ENCODE data around the gene CACNA1C.

Gene CACNA1C

GRCh38 chr12:2311020-2311778 is 258.4 kb downstream of the CACNA1C start:
- no peak for DNase-seq (ENCODE audit: low read depth)
- TF ChIP-seq, protein P1, sequence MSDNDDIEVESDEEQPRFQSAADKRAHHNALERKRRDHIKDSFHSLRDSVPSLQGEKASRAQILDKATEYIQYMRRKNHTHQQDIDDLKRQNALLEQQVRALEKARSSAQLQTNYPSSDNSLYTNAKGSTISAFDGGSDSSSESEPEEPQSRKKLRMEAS (IDR thresholded peaks at IDR 0.05; ENCODE audit: low read depth, low read length): no peak
- TF ChIP-seq, protein P2, sequence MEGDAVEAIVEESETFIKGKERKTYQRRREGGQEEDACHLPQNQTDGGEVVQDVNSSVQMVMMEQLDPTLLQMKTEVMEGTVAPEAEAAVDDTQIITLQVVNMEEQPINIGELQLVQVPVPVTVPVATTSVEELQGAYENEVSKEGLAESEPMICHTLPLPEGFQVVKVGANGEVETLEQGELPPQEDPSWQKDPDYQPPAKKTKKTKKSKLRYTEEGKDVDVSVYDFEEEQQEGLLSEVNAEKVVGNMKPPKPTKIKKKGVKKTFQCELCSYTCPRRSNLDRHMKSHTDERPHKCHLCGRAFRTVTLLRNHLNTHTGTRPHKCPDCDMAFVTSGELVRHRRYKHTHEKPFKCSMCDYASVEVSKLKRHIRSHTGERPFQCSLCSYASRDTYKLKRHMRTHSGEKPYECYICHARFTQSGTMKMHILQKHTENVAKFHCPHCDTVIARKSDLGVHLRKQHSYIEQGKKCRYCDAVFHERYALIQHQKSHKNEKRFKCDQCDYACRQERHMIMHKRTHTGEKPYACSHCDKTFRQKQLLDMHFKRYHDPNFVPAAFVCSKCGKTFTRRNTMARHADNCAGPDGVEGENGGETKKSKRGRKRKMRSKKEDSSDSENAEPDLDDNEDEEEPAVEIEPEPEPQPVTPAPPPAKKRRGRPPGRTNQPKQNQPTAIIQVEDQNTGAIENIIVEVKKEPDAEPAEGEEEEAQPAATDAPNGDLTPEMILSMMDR (IDR thresholded peaks at IDR 0.05; ENCODE audit: low read depth, low read length): no peak
- no peak for TF ChIP-seq MYC (IDR thresholded peaks at IDR 0.05; ENCODE audit: low read depth, low read length)
- TF ChIP-seq POLR2A (IDR thresholded peaks at IDR 0.05; ENCODE audit: extremely low read depth, insufficient read length): no peak

DNA sequence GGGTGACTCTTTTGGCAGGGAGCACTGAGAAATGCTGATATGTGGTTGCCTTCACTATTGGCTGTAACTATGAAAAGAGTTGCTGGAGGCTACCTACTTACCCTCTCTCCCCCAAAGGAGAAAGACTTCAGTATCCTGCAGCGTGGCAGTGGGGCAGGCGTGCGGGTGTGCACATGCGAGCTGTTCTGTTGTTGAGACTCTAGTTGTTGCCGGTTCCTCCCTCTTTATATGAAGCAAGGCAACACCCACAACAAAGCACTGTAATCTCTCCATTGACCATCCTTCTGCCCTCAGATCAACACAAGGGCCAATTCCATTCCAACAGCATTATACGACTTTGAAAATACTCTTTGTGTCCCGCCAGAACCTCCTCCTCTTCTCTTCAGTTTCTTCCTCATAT is 259.4 kb downstream of the CACNA1C start:
- TF ChIP-seq, protein P1 (IDR thresholded peaks at IDR 0.05; ENCODE audit: low read depth, low read length): no peak
- no peak for TF ChIP-seq POLR2A (IDR thresholded peaks at IDR 0.05; ENCODE audit: extremely low read depth, insufficient read length)
- TF ChIP-seq, protein P2 (IDR thresholded peaks at IDR 0.05; ENCODE audit: low read depth, low read length): no peak
- TF ChIP-seq MYC (IDR thresholded peaks at IDR 0.05; ENCODE audit: low read depth, low read length): no peak
- DNase-seq (ENCODE audit: low read depth): no peak
- no peak overlapping the region for H3K4me3 ChIP-seq (ENCODE audit: low read depth, low read length)

More at GRCh38 chr12:2311020-2311778, 258.4 kb downstream of the CACNA1C start:
- H3K4me3 ChIP-seq (ENCODE audit: low read depth, low read length): no peak overlapping the region

- H3K4me3 ChIP-seq (ENCODE audit: low read depth, low read length): no peak overlapping the region
- TF ChIP-seq, protein P1 (IDR thresholded peaks at IDR 0.05; ENCODE audit: low read depth, low read length): no peak
- TF ChIP-seq MYC (IDR thresholded peaks at IDR 0.05; ENCODE audit: low read depth, low read length) (no peak), POLR2A (IDR thresholded peaks at IDR 0.05; ENCODE audit: extremely low read depth, insufficient read length) (no peak)
- TF ChIP-seq, protein P2 (IDR thresholded peaks at IDR 0.05; ENCODE audit: low read depth, low read length): no peak
- DNase-seq (ENCODE audit: low read depth): no peak
Observed at GRCh38 chr12:2312770-2313169, 260.0 kb downstream of the CACNA1C start.

- no peak overlapping the region for H3K4me3 ChIP-seq (ENCODE audit: low read depth, low read length)
- DNase-seq (ENCODE audit: low read depth): no peak
- TF ChIP-seq, protein P2 (IDR thresholded peaks at IDR 0.05; ENCODE audit: low read depth, low read length): no peak
- TF ChIP-seq MYC (IDR thresholded peaks at IDR 0.05; ENCODE audit: low read depth, low read length): no peak
- TF ChIP-seq POLR2A (IDR thresholded peaks at IDR 0.05; ENCODE audit: extremely low read depth, insufficient read length): no peak
- TF ChIP-seq, protein P1 (IDR thresholded peaks at IDR 0.05; ENCODE audit: low read depth, low read length): no peak
Observed at GRCh38 chr12:2314492-2314891, 261.7 kb downstream of the CACNA1C start.

GRCh38 chr12:2317772-2318171 is 265.0 kb downstream of the CACNA1C start:
- TF ChIP-seq, protein P1 (IDR thresholded peaks at IDR 0.05; ENCODE audit: low read depth, low read length): no peak
- TF ChIP-seq MYC (IDR thresholded peaks at IDR 0.05; ENCODE audit: low read depth, low read length) (no peak), POLR2A (IDR thresholded peaks at IDR 0.05; ENCODE audit: extremely low read depth, insufficient read length) (no peak)
- TF ChIP-seq, protein P2 (IDR thresholded peaks at IDR 0.05; ENCODE audit: low read depth, low read length): no peak
- H3K4me3 ChIP-seq (ENCODE audit: low read depth, low read length): no peak overlapping the region
- DNase-seq (ENCODE audit: low read depth): no peak
